A673 (cell line): ENCODE measurements around the gene RHOD.

Source experiments
- EZH2 ChIP-seq: fragments of 200-600 bp; sonication (generic); IDR thresholded peaks from 2 replicates; pipeline ENCODE4 v1.6.1; 2017; ENCODE audit warnings: borderline replicate concordance, low read depth, mild to moderate bottlenecking, mixed read lengths, antibody characterized with exemption, low read length; ENCODE audit not compliant: poor library complexity, severe bottlenecking
- TF ChIP-seq, protein P1 (sequence below): fragments of 300-800, 200-600 bp; sonication (generic); conservative IDR thresholded peaks from 2 replicates; pipeline ENCODE4 v1.5.1; 2017; ENCODE audit warnings: low read depth, mild to moderate bottlenecking, antibody characterized with exemption, low read length, moderate library complexity, mixed read lengths

- TF ChIP-seq, protein P1, sequence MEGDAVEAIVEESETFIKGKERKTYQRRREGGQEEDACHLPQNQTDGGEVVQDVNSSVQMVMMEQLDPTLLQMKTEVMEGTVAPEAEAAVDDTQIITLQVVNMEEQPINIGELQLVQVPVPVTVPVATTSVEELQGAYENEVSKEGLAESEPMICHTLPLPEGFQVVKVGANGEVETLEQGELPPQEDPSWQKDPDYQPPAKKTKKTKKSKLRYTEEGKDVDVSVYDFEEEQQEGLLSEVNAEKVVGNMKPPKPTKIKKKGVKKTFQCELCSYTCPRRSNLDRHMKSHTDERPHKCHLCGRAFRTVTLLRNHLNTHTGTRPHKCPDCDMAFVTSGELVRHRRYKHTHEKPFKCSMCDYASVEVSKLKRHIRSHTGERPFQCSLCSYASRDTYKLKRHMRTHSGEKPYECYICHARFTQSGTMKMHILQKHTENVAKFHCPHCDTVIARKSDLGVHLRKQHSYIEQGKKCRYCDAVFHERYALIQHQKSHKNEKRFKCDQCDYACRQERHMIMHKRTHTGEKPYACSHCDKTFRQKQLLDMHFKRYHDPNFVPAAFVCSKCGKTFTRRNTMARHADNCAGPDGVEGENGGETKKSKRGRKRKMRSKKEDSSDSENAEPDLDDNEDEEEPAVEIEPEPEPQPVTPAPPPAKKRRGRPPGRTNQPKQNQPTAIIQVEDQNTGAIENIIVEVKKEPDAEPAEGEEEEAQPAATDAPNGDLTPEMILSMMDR: no peak
- TF ChIP-seq EZH2: no peak
These were observed 28.6 kb upstream of the RHOD start for GRCh38 chr11:67027943-67028542.
